ENCODE results near the gene COX6A2. TPM values are rescaled to one million over a fixed set of nuclear protein-coding genes. Genes with fewer than 3 reads are reported as not detected.
"Not testable (repeated sequence)": the region's sequence is repeated elsewhere in the genome, so short reads cannot be mapped to it uniquely, and the experiment has no call there.

Gene COX6A2
- total RNA-seq, 2 experiments from 2014 or later: not detected

GRCh38 chr16:31421587-31421986, 6.6 kb downstream of the COX6A2 start:
- Mint-ChIP-seq H3K4me1 (peaks cover 68% of the 10 kb centered on the region), H3K27ac (peak overlapping the region; percentile 92), H3K9me3 (peaks cover 11% of the 10 kb centered on the region), H3K4me3 (peak overlapping the region; percentile 79), H3K27me3 (peaks cover 3% of the 10 kb centered on the region), H3K36me3 (peaks cover 21% of the 10 kb centered on the region)
- DNase-seq (peak; percentile 70), ATAC-seq (ENCODE audit: low read depth) (peak; percentile 86)
- POLR2A ChIA-PET: interaction anchor here (0.6 to 1.7 kb wide), 7 partner anchors 9 to 469 kb away, joined by 3 to 8 read pairs (median 3); partner anchors contain the start of gene FUS

DNA sequence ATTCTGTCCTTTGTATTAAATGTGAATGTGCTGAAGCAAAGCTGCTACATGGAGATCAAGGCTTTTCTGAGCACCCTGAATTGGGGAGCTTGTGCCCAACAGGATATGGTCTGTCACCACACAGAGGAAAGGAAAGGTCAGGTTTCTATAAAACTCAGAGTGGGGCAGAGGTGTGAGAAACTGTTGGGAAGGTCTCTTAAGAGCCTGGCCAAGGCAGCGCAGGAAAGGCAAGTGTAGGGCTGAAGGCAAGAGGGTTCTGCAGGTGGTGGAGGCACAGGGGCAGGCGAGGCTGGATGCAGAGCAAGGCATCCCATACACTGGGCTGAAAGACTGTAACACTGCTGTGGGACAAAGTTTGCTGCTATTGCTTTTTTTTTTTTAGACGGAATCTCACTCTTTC, 8.1 kb downstream of the COX6A2 start:
- ATAC-seq (ENCODE audit: low read depth): peak; percentile 49
- peaks cover 11% of the 10 kb centered on the region for H3K9me3 Mint-ChIP-seq
- POLR2A ChIA-PET: interaction anchor here (1.0 to 1.8 kb wide), 10 partner anchors 17 to 240 kb away, joined by 3 to 9 read pairs (median 5); partner anchors contain the start of genes FUS, ITGAX and ZNF843
- H3K27me3 Mint-ChIP-seq: peaks cover 2% of the 10 kb centered on the region
- peak overlapping the region; percentile 76 for H3K4me3 Mint-ChIP-seq
- peaks cover 24% of the 10 kb centered on the region for H3K36me3 Mint-ChIP-seq
- peak overlapping the region; percentile 92 for H3K27ac Mint-ChIP-seq
- DNase-seq: peak; percentile 56
- peaks cover 73% of the 10 kb centered on the region for H3K4me1 Mint-ChIP-seq

- no peak overlapping the region for H3K27ac Mint-ChIP-seq
- peaks cover 18% of the 10 kb centered on the region for H3K36me3 Mint-ChIP-seq
- H3K9me3 Mint-ChIP-seq: peaks cover 6% of the 10 kb centered on the region
- no peak overlapping the region for H3K4me3 Mint-ChIP-seq
- DNase-seq (no peak), ATAC-seq (ENCODE audit: low read depth) (no peak)
- POLR2A ChIA-PET: interaction anchor here (0.6 kb wide), 1 partner anchor 32 kb away, joined by 5 read pairs; no protein-coding TSS in a partner anchor
- H3K27me3 Mint-ChIP-seq: peaks cover 6% of the 10 kb centered on the region
- H3K4me1 Mint-ChIP-seq: peaks cover 73% of the 10 kb centered on the region
Measured at GRCh38 chr16:31417916-31418315, 10.2 kb downstream of the COX6A2 start.

- H3K27ac Mint-ChIP-seq; H3K9me3 Mint-ChIP-seq; H3K4me3 Mint-ChIP-seq; H3K27me3 Mint-ChIP-seq; POLR2A ChIA-PET; ATAC-seq (ENCODE audit: low read depth); DNase-seq: not testable (repeated sequence)
- Mint-ChIP-seq H3K36me3 (peaks cover 18% of the 10 kb centered on the region), H3K4me1 (peaks cover 68% of the 10 kb centered on the region)
Measured at GRCh38 chr16:31417036-31417435, 11.1 kb downstream of the COX6A2 start.

DNA sequence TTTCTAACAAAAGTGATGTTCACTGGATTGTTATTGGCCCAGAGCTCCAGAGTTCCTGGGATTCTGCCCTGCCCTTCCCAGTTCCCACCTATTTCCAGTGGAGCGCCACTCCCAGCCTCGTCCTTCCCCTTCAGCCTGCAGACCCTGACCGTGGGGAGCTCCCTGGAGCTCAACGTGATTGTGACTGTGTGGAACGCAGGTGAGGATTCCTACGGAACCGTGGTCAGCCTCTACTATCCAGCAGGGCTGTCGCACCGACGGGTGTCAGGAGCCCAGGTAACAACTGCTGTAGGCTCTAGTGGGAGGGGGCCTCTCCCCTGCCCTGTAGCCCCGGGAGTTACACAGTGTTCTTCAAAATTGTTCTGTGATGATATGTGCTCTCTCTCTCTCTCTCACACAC, 11.8 kb downstream of the COX6A2 start:
- no peak for DNase-seq
- POLR2A ChIA-PET: no interaction called here
- Mint-ChIP-seq H3K4me1 (peaks cover 61% of the 10 kb centered on the region), H3K27me3 (peaks cover 10% of the 10 kb centered on the region), H3K4me3 (peak overlapping the region; percentile 52), H3K27ac (no peak overlapping the region), H3K9me3 (peaks cover 6% of the 10 kb centered on the region), H3K36me3 (peaks cover 18% of the 10 kb centered on the region)
- no peak for ATAC-seq (ENCODE audit: low read depth)

- peaks cover 13% of the 10 kb centered on the region for H3K36me3 Mint-ChIP-seq
- DNase-seq (no peak), ATAC-seq (ENCODE audit: low read depth) (peak; percentile 81)
- POLR2A ChIA-PET: interaction anchor here (0.6 kb wide), 1 partner anchor 40 kb away, joined by 4 read pairs; no protein-coding TSS in a partner anchor
- H3K4me3 Mint-ChIP-seq: peak overlapping the region; percentile 36
- H3K4me1 Mint-ChIP-seq: peaks cover 48% of the 10 kb centered on the region
- peaks cover 6% of the 10 kb centered on the region for H3K9me3 Mint-ChIP-seq
- peak overlapping the region; percentile 82 for H3K27ac Mint-ChIP-seq
- H3K27me3 Mint-ChIP-seq: peaks cover 12% of the 10 kb centered on the region
Measured at GRCh38 chr16:31414706-31415105, 13.5 kb downstream of the COX6A2 start.

DNA sequence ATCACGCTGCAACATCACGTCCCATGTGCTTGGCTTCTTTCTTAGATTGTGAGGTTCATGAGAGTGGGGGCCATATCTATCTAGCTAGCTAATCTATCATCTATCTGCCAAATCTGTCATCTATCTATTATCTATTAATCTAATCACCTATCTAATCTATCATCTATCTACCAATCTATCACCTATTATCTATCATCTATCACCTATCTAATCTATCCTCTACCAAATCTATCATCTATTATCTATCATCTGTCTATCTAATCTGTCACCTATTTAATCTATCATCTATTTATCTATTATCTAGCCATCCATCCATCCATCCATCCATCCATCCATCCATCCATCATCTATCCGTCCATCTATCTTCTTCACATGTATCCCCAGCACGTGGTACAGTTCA, 14.2 kb downstream of the COX6A2 start:
- POLR2A ChIA-PET: interaction anchor here (0.6 kb wide), 2 partner anchors 21 to 28 kb away, joined by 4 to 7 read pairs; no protein-coding TSS in a partner anchor
- ATAC-seq (ENCODE audit: low read depth): no peak
- Mint-ChIP-seq H3K27ac (no peak overlapping the region), H3K36me3 (peaks cover 13% of the 10 kb centered on the region), H3K4me3 (no peak overlapping the region), H3K9me3 (peaks cover 6% of the 10 kb centered on the region), H3K4me1 (peaks cover 45% of the 10 kb centered on the region), H3K27me3 (peaks cover 13% of the 10 kb centered on the region)
- no peak for DNase-seq

DNA sequence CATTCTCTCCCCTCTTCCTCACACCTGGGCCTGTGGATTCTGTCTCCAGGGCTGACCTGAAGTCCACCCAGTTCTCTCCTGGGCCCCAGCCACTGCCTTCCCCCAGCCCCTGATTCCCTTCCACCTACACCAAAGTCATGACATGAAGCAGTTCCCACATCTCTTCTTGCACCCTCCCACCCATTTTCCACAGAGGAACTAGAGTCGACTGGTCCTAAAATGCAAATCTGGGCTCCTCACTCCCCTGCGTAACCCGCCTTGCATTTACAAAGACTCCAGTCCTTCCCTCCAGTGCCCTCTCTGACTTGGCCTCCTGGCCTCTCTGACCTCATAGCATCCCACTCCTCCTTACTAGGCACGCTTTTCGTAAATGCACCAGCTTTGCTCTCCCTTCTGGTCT, 14.8 kb downstream of the COX6A2 start:
- POLR2A ChIA-PET: no interaction called here
- peaks cover 14% of the 10 kb centered on the region for H3K27me3 Mint-ChIP-seq
- peaks cover 44% of the 10 kb centered on the region for H3K4me1 Mint-ChIP-seq
- ATAC-seq (ENCODE audit: low read depth) (no peak), DNase-seq (no peak)
- H3K36me3 Mint-ChIP-seq: peaks cover 12% of the 10 kb centered on the region
- H3K9me3 Mint-ChIP-seq: peaks cover 5% of the 10 kb centered on the region
- no peak overlapping the region for H3K4me3 Mint-ChIP-seq
- peak overlapping the region; percentile 62 for H3K27ac Mint-ChIP-seq

GRCh38 chr16:31412750-31413149, 15.4 kb downstream of the COX6A2 start:
- no peak overlapping the region for H3K4me3 Mint-ChIP-seq
- DNase-seq (no peak), ATAC-seq (ENCODE audit: low read depth) (no peak)
- H3K9me3 Mint-ChIP-seq: no peaks in the 10 kb centered on the region
- H3K36me3 Mint-ChIP-seq: peaks cover 6% of the 10 kb centered on the region
- POLR2A ChIA-PET: no interaction called here
- H3K27me3 Mint-ChIP-seq: peaks cover 16% of the 10 kb centered on the region
- peaks cover 37% of the 10 kb centered on the region for H3K4me1 Mint-ChIP-seq
- peak overlapping the region; percentile 31 for H3K27ac Mint-ChIP-seq

- no peak overlapping the region for H3K4me3 Mint-ChIP-seq
- POLR2A ChIA-PET: no interaction called here
- no peaks in the 10 kb centered on the region for H3K9me3 Mint-ChIP-seq
- peaks cover 35% of the 10 kb centered on the region for H3K4me1 Mint-ChIP-seq
- H3K27me3 Mint-ChIP-seq: peaks cover 20% of the 10 kb centered on the region
- DNase-seq (no peak), ATAC-seq (ENCODE audit: low read depth) (no peak)
- no peak overlapping the region for H3K27ac Mint-ChIP-seq
- H3K36me3 Mint-ChIP-seq: no peaks in the 10 kb centered on the region
Measured at GRCh38 chr16:31411024-31411844, 16.9 kb downstream of the COX6A2 start.

- Mint-ChIP-seq H3K9me3 (no peaks in the 10 kb centered on the region), H3K4me1 (peaks cover 25% of the 10 kb centered on the region), H3K36me3 (no peaks in the 10 kb centered on the region), H3K27ac (peak overlapping the region; percentile 36), H3K4me3 (no peak overlapping the region), H3K27me3 (peaks cover 20% of the 10 kb centered on the region)
- ATAC-seq (ENCODE audit: low read depth): no peak
- POLR2A ChIA-PET: no interaction called here
- DNase-seq: no peak
Measured at GRCh38 chr16:31410082-31410481, 18.1 kb downstream of the COX6A2 start.

- no peak overlapping the region for H3K4me3 Mint-ChIP-seq
- no peak for ATAC-seq (ENCODE audit: low read depth)
- POLR2A ChIA-PET: no interaction called here
- H3K27ac Mint-ChIP-seq: peak overlapping the region; percentile 36
- DNase-seq: no peak
- H3K36me3 Mint-ChIP-seq: no peaks in the 10 kb centered on the region
- peaks cover 19% of the 10 kb centered on the region for H3K27me3 Mint-ChIP-seq
- H3K9me3 Mint-ChIP-seq: no peaks in the 10 kb centered on the region
- peaks cover 19% of the 10 kb centered on the region for H3K4me1 Mint-ChIP-seq
Measured at GRCh38 chr16:31409433-31409832, 18.7 kb downstream of the COX6A2 start.

GRCh38 chr16:31407406-31407805, 20.8 kb downstream of the COX6A2 start:
- H3K36me3 Mint-ChIP-seq: no peaks in the 10 kb centered on the region
- H3K27ac Mint-ChIP-seq: no peak overlapping the region
- ATAC-seq (ENCODE audit: low read depth): no peak
- POLR2A ChIA-PET: no interaction called here
- H3K9me3 Mint-ChIP-seq: no peaks in the 10 kb centered on the region
- no peak overlapping the region for H3K4me3 Mint-ChIP-seq
- H3K4me1 Mint-ChIP-seq: peaks cover 13% of the 10 kb centered on the region
- H3K27me3 Mint-ChIP-seq: peaks cover 14% of the 10 kb centered on the region
- no peak for DNase-seq
